Activated CD8-positive, alpha-beta memory T cell treated with anti-CD3 and anti-CD28 coated beads for 36 hours (primary cell): Measurements from ENCODE around the gene NLGN4X. TPM values are rescaled to one million over a fixed set of nuclear protein-coding genes. Genes with fewer than 3 reads are reported as not detected.

Experiments used
- CTCF ChIA-PET: fragments of 350-600 bp; sonication (Branson Sonifier 250); formaldehyde crosslinking; loops from one replicate; lab custom pipeline; 2021; ENCODE audit warnings: antibody characterized with exemption; lab: Charles Lee
- POLR2A ChIA-PET: fragments of 350-600 bp; sonication (Branson Sonifier 250); formaldehyde crosslinking; loops from one replicate; lab custom pipeline; 2021; ENCODE audit warnings: antibody characterized with exemption; lab: Charles Lee
- total RNA-seq, 2 experiments: library from RNA; stranded (reverse); gene quantifications; one replicate each; pipeline ENCODE4 v1.2.3, GENCODE V29; 2021

The NLGN4X gene
- total RNA-seq = not detected

DNA sequence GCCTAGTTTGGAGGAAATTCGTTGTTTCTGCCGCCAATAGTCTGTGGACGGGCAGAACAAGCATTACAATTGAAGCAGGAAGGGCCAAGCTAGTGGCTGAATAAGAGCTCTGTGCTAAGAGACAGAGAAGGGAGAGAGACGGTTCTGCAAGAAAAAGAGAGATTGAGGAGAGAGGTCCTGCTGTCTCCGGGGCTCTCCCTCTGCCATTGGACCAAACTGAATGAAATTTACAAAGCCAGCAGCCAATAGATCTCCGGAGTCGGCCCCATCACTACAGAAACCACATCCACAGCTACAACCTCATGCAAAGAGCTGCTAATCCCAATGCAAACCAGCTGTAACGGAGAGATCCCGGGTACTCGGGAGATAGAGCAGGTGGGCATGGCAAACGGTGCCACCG, at the start of gene NLGN4X:
Gene NLGN4X, minus strand, starts transcription at position 148 of the 400 bp plus-strand sequence. CDS start 77,401 bp downstream, outside the sequence.
- ChIA-PET CTCF (no interaction called here), POLR2A (no interaction called here)

DNA sequence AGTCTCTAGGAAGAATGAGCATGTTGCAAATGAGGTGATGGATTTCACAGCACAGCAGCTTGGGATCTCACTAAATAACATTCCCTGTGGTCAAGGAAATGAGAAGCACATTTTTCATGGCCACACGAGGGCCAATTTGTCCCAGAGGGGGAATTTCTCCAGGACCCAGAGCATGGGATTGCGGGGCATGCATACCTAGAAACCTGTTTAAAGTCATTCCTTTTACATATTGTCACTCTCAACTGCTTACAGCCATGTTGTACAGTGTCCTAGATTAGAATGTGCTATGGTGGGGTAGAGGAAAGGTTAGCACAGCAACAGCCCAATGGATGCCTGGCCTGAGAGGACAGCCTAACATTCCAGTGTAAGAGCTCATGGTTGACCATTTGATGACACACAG, 37.4 kb upstream of the NLGN4X start:
- POLR2A ChIA-PET = no interaction called here

DNA sequence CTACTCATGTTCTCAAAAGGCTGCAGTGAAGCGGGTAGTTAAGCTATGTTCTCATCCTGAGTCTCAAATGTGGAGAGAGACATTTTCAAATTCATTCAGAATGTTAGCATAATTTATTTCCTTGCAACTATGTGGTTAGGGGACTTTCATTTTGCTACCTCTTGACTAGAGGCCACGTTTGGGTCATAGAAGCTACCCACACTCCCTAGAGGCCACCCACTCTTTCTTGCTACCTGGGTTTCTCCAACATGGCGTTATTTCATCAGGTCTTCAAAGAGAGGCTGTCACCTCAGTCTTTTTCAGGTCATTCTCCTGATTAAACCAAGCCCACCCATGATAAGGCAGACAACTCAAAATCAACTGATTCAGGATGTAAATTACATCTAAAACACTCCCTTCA, 34.3 kb upstream of the NLGN4X start:
- ChIA-PET POLR2A (no interaction called here), CTCF (no interaction called here)

More for the DNA sequence above, 37.4 kb upstream of the NLGN4X start:
- CTCF ChIA-PET = no interaction called here

DNA sequence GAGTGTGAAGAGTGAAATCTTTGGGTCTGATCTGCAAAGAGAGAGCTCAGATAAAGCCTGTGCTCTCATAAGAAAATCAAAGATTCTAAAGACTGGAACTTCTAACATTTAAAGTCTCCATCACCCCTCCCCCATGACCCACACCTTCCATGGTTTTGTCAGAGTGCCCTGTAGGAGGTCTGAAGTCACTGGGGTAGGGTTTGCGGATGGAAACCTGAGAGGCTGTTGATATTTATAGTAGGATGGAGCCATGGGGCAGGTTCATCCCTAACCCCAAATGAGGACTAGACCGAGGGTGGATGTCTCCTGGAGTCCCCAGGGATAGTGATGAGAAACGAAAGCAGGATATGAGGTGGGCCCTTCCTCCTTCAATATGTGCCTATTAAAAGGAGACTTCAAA, 28.4 kb upstream of the NLGN4X start:
- CTCF ChIA-PET = no interaction called here
- POLR2A ChIA-PET = no interaction called here

DNA sequence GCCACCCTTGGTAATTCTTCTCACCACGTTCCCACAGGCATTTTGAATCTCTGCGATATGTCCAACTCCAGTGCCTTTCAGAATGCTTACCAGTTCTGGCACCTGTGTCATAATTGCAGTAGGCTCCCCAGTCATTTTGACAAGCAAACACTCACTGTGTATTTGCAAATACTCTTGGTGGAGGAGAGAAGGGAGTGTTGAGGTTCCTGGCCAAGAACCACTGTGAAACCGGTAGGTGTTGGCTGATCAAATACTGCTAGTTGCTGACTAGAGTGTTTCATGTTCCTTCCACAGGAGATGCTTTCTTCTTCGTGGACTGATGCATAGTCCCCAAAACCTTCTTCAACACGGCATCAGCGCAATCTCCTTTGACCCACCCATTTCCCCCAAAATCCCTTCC, 16.0 kb upstream of the NLGN4X start:
- POLR2A ChIA-PET = no interaction called here
- CTCF ChIA-PET = no interaction called here

DNA sequence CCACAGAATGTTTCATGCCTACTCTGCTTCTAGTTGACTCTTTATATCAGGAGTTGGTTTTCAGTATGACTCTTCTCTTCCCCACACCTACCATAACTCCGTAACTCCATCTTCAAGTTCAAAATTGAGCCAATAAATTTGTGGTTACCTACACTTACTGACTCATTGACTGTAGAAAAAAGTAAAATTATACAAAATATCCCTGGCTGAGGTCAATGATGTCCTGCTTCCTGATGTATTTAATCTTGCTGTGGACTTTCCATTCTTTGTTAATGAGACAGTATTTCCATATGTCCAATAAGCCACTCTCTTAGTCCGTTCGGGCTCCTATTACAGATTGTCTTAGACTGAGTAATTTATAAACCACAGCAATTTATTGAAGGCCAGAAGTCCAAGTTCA, 9.9 kb upstream of the NLGN4X start:
- ChIA-PET CTCF (no interaction called here), POLR2A (no interaction called here)

DNA sequence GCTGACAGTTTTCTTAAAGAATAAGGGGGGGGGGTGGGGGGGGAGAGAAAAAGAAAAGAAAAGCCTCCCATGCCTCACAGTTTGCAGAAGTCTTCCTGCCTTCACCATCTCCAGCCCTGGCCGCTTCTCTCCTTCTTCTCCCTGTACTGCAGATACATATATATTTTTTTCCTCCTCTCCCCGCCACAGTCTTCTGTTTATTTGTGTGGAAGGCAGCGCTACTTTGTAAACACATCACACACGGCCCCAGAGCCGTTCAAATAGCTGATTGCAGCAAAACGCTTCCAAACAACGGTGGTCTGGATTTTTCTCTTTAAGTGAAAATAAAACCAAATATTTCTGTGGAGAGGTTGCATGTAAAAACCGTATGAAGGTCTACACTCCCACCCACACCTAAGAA, 732 bp downstream of the NLGN4X start:
- POLR2A ChIA-PET = no interaction called here
- CTCF ChIA-PET = no interaction called here

DNA sequence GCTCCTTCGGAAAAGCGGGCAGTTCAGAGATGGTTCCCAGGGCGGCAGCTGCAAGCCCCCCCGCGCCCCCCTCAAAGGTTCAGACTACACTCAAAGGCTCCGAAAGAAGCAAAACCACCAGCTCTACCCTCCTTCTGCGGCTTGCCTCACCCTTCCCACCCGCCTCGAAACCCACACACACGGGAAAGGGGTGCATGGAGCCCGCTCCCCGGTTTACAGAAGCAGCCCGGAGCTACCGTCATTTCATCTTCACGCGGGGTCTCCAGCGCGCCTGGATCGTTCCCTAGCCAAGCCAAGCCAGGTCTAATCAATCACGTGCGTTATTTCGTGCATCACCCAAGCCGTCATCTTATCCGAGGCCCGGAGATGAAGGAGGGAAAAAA, 1.2 kb downstream of the NLGN4X start:
- POLR2A ChIA-PET = no interaction called here
- CTCF ChIA-PET = no interaction called here

DNA sequence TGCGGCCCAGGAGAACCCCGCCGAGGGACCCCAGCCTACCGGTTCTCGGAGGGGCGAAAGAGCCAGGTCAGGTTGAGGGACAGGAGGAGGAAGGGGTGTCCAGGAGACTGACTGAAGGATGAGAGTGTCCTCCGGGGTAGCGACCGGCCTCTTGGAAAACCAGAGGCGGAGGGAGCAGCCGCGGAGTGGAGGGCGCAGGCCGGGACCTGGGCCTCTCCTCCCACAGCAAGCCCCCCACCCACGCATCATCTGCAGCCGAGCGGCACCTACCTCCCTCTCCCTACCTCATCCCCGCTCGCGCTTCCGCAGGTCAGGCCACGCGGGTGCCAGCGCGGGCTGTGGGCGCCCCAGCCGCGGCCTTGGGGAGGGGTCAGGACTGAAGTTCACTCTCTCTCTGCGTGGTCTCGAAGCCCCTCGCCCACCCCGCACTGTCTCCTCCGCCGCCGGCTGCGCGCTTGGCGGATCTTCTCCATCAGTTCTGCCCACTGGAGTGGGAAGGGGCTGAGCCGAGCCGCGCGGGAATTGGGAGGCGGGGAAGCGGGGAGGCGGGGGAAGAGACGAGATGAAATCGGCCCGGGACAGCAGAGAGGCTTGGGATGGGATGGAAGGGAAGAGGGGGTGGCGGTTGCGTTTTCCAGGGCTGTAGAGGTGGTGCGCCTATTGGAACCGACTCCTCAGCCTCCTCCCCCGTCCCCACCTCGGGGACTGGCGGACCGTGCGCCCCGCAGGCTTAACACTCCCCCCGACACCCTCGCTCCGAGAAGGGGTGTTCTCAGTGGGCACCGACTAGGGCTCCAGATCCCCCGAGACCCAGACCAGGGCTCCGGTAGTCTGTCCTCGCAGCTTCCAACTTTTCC, 1.8 kb downstream of the NLGN4X start:
- POLR2A ChIA-PET = no interaction called here
- CTCF ChIA-PET = no interaction called here

DNA sequence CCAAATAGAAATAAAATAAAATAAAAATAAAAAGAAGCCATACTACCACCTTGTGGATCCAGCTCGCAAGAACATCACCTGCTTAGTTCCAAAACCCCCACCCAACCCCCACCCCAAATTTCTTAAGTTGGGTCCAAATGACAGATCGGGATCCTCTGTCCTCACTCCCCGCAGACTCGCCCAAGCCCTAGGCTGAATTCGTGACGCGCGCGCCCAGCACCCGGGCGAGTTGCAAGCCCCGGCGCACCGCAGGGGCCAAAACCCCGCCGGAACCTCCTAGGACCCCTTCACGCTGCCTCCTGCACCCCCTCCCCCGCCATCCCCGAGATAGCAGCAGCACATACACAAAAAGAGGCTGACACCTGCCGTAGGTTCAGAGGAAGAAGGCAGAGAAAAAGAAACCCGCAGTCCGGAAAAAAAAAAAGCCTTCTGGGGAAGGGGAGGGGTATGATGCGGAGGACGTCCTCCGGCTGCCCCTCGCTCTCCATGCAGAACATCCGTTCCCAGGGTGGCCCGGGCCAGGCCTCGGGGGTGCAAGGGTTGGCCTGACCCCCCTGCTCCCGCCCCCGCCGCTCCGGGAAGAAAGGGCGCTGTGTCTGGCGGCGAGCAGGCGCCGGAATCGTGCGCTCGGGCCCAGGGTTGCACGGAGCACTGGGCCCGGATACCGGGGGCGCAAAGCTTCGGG, 2.6 kb downstream of the NLGN4X start:
- POLR2A ChIA-PET = no interaction called here
- CTCF ChIA-PET = no interaction called here

DNA sequence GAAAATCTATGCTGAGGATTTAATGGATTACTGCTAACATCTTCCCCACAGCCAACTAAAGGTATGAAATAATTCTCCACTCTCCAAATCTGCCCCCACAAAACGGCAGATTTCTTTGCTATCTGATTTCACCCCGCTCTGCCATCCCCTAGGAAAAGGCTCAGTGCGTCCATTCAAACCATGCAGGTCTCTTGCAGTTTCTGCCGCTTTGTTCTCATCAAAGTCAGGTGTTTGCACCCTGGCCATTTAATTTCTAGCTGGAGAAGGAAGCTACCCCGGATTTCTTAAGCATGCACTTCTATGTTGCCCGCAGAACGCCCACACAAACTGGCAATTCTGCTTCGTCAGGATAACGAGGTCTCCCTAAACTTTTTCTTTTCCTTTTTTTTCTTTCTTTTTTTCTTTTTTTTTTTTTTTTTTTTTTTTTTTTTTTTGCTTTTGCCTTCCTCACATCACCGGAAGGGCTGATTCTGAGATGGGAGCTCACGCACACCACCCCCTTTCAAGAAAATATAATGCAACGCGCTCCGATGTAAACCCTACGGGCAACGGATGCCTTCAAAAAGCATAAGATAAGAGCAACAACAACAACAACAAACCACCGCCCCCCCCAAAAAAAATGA, 3.3 kb downstream of the NLGN4X start:
- ChIA-PET CTCF (no interaction called here), POLR2A (no interaction called here)

DNA sequence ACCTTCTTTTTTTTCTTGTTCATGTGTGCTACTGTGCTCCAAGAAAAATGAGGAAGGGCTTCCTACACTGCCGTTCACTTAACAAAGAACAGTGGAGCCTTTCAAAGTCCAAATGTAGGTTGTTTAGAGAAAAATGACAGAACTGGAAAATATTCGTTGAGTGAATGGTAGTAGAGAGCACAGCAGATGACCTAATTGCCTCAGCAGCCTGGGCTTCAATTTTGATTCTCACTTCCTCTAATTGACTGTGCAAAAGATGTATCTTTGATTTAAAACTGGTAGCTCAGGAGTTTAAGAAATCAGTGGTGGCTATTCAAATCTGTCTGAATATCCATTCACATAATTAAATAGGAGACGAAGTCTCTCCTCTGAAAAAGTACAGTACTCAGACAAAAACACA, 5.2 kb downstream of the NLGN4X start:
- CTCF ChIA-PET = no interaction called here

DNA sequence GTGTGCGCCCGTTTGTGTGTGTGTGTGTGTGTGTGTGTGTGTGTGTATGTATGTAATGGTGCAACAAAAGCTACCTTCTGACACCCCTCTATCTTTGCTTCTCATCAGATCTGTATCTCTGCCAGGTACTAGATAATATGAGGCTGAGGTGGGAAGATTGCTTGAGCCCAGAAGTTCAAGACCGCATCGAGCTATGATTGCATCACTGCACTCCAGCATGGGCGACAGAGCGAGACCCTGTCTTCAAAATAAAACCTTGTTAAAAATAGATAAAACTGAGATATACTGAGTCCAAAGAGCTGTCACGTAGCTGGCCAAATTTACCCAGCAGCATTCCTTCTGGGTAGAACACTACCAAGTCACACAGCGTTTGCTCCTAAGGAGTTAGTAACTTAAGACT, 18.4 kb downstream of the NLGN4X start:
- POLR2A ChIA-PET = no interaction called here
- CTCF ChIA-PET = no interaction called here

More for the DNA sequence above, 5.2 kb downstream of the NLGN4X start:
- POLR2A ChIA-PET = no interaction called here

DNA sequence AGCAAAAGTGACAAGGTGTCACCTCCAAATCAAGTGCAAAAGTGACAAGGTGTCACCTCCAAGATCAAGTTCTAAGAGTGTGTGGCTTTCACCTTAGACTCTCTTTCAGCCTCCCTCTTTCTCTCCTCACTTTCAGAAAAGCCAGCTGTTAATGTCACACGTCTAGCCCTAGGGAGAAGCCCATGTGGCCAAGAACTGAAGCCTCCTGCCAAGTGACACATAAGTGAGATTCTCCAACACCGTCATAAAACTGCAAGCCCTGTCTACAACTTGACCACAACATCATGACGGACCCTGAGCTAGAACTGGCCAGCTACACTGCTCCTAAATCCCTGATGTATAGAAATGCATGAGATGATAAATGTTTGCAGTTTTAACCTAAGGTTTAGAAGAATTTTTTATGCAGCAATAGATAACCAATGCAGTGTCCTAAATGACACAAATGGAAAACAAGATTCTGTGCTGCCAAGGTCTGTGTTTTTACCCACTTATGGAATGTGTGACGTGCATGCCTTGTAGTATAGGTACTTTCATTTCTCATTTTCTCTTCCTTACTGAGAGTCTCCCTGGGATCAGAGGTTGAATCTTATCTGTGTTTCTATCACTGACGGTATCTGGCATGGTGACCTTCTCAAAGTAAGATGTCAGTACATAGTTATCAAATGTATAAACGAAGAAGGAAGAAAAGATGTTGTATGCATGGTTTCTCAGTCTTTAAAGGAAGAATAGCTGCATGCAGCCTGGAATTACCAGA, 25.0 kb downstream of the NLGN4X start:
- ChIA-PET CTCF (no interaction called here), POLR2A (no interaction called here)

DNA sequence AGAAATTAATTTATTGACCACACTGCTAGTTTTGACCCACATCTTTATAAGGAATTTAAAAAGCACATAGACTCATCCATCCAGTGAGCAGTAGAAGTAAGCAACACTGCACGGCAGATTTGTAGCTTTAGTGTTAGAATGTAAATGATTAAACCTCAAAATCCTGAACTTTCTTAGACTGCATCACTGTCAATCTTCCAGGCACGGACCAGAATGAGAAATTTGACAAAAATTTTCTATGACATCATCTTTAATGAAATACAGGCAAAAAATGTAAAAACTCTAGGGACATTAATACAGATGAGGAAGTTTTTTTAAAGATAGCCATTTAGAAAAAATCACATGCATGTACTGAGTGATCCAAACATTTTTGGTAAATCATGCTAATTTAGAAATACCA, 29.2 kb downstream of the NLGN4X start:
- POLR2A ChIA-PET = no interaction called here
- CTCF ChIA-PET = no interaction called here

DNA sequence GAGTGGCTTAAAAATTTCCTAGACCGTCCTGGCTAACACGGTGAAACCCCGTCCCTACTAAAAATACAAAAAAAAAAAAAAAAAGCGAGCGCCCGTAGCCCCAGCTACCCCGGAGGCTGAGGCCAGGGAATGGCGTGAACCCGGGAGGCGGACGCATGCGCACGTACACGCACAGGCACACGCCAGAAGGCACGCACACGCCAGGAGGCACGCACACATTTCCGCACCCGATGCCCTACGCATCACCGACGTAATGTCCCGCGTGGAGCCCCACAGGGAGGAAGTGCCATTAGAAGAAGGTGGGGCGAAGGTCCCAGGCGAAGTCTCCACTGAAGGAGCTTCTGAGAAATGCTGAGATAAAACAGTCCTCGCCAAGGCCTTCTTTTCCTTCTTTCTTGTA, 41.4 kb downstream of the NLGN4X start:
- CTCF ChIA-PET = no interaction called here
- POLR2A ChIA-PET = no interaction called here

DNA sequence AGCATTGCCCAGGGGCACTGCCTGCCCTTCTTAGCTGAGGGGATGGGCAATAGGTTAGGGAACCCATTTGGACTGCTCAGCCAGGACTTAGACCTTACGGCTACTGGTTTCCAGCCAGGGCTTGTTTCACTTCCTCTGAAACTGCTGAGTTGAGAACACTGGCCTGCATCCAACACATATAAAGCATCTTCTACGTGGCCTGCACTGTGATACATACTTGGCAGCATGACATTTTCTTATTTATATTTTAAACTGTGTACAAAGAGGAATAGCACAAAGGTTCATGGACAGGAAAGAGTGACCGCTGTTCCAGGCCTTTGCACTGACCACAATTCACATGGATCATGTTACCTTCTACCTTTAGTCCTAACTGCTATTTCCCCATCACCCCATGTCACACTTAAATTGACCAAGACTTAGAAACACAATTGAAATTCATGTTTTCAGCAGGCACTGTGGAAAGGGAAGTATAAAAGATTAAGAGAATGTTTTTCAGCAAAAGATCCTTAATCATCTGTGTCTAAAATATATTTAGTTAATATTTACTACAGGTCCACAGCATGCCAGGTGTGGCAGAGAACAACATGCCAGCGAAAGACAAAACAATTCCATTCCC, 43.7 kb downstream of the NLGN4X start:
- ChIA-PET CTCF (no interaction called here), POLR2A (no interaction called here)

DNA sequence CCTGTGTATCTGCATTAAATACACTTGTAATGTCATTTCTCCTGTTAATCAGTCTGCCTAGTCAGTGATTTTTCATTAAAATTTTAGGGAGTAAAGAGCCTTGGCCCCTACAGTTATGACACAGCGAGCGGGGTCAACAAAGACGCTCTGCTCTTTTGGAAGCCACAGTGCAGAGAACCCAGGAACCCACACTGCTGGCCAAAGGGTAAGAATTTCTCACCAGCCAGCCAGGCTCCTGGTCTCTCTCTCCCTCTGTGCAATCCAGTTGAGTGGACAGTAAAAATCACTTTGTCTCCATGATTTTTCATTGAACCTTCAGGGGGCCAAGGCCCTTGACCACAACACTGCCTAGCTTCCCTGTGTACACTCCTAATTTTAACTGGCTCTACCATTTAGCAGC, 52.8 kb downstream of the NLGN4X start:
- CTCF ChIA-PET = no interaction called here

DNA sequence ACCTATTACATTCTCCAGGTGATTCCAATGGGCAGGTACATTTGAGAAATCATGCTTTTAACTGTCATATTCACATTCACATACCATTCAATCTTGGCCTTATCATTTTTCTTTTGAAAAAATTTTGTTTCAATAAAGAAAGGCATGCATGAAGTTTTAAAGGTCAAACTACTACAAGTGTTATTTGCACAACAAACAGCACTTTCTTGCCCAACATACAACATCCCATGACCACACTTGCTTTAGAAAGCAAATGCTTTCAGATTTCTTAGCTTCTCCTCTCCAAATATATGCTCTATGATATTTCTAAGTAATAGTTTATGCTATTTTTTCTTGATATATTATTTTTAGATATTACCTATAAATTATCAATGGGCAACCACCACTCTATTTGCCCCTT, 58.2 kb downstream of the NLGN4X start:
- CTCF ChIA-PET = no interaction called here
- POLR2A ChIA-PET = no interaction called here

More for the DNA sequence above, 52.8 kb downstream of the NLGN4X start:
- POLR2A ChIA-PET = no interaction called here

DNA sequence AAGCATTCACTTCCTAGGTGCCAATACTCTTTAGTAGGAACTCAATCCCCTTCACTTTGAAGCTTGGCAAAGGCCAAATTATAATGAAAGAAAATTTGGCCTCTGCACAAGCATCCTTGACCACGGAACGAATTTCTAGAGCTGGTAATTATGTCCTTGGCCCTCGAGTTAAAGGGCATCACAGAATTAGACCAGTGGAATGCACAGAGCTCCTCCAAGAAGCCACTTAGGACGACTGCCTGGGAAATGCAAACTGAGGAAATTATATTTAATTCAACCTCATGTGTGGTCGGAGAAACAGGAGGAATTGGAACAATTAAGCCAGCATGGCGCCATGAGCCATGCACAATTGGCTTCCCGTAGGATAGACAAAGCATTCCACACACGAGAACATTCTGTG, 59.3 kb downstream of the NLGN4X start:
- CTCF ChIA-PET = no interaction called here
- POLR2A ChIA-PET = no interaction called here
